ENCODE measurements around the gene HBS1L.

Gene HBS1L

GRCh38 chr6:134949927-134950326 lies 104.7 kb downstream of the HBS1L start, which contains the start of gene ALDH8A1:
Gene ALDH8A1, minus strand, starts transcription at chr6:134950101. Its CDS starts 48 bp downstream, at chr6:134950053.
- DNase-seq (ENCODE audit: low spot score): no peak

GRCh38 chr6:134948691-134949090 lies 105.9 kb downstream of the HBS1L start:
- DNase-seq (ENCODE audit: low spot score): no peak

- DNase-seq (ENCODE audit: low spot score): no peak
Observed at GRCh38 chr6:134948142-134948541, 106.5 kb downstream of the HBS1L start.

- DNase-seq (ENCODE audit: low spot score): no peak
Observed at GRCh38 chr6:134945045-134945444, 109.6 kb downstream of the HBS1L start.

- no peak for DNase-seq (ENCODE audit: low spot score)
Observed at GRCh38 chr6:134943522-134944111, 111.0 kb downstream of the HBS1L start.

GRCh38 chr6:134938896-134939295 lies 115.7 kb downstream of the HBS1L start:
- DNase-seq (ENCODE audit: low spot score): no peak

- no peak for DNase-seq (ENCODE audit: low spot score)
Observed at GRCh38 chr6:134937426-134937825, 117.2 kb downstream of the HBS1L start.

GRCh38 chr6:134936931-134937330 lies 117.7 kb downstream of the HBS1L start:
- DNase-seq (ENCODE audit: low spot score): no peak

GRCh38 chr6:134936476-134936875 lies 118.1 kb downstream of the HBS1L start:
- DNase-seq (ENCODE audit: low spot score): no peak

GRCh38 chr6:134934793-134935485 lies 119.7 kb downstream of the HBS1L start:
- DNase-seq (ENCODE audit: low spot score): no peak

- DNase-seq (ENCODE audit: low spot score): no peak
Observed at GRCh38 chr6:134932535-134933470, 121.8 kb downstream of the HBS1L start.

- DNase-seq (ENCODE audit: low spot score): no peak
Observed at GRCh38 chr6:134932098-134932497, 122.5 kb downstream of the HBS1L start.

GRCh38 chr6:134930463-134930862 lies 124.2 kb downstream of the HBS1L start:
- DNase-seq (ENCODE audit: low spot score): no peak

GRCh38 chr6:134928151-134928900 lies 126.3 kb downstream of the HBS1L start:
- DNase-seq (ENCODE audit: low spot score): no peak

- DNase-seq (ENCODE audit: low spot score): no peak
Observed at GRCh38 chr6:134925800-134926199, 128.8 kb downstream of the HBS1L start.

GRCh38 chr6:134921721-134922261 lies 132.8 kb downstream of the HBS1L start:
- peak; percentile 40 for DNase-seq (ENCODE audit: low spot score)

GRCh38 chr6:134921276-134921675 lies 133.3 kb downstream of the HBS1L start:
- no peak for DNase-seq (ENCODE audit: low spot score)

- no peak for DNase-seq (ENCODE audit: low spot score)
Observed at GRCh38 chr6:134920422-134920821, 134.2 kb downstream of the HBS1L start.

GRCh38 chr6:134918418-134918961 lies 136.1 kb downstream of the HBS1L start:
- DNase-seq (ENCODE audit: low spot score): no peak

- no peak for DNase-seq (ENCODE audit: low spot score)
Observed at GRCh38 chr6:134911547-134911946, 143.1 kb downstream of the HBS1L start.

GRCh38 chr6:134910593-134910935 lies 144.1 kb downstream of the HBS1L start:
- DNase-seq (ENCODE audit: low spot score): no peak
